HG02759 (cell line): ENCODE data around the gene RBM45.
"Not testable (repeated sequence)": the region's sequence is repeated elsewhere in the genome, so short reads cannot be mapped to it uniquely, and the experiment has no call there.

Source experiments
- ATAC-seq: cut with Tn5 transposase; IDR thresholded peaks from one replicate; pipeline ENCODE4 v1.9.1; 2021; ENCODE audit warnings: mild to moderate bottlenecking, moderate library complexity; ENCODE audit not compliant: unreplicated experiment

Gene RBM45, protein sequence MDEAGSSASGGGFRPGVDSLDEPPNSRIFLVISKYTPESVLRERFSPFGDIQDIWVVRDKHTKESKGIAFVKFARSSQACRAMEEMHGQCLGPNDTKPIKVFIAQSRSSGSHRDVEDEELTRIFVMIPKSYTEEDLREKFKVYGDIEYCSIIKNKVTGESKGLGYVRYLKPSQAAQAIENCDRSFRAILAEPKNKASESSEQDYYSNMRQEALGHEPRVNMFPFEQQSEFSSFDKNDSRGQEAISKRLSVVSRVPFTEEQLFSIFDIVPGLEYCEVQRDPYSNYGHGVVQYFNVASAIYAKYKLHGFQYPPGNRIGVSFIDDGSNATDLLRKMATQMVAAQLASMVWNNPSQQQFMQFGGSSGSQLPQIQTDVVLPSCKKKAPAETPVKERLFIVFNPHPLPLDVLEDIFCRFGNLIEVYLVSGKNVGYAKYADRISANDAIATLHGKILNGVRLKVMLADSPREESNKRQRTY

DNA sequence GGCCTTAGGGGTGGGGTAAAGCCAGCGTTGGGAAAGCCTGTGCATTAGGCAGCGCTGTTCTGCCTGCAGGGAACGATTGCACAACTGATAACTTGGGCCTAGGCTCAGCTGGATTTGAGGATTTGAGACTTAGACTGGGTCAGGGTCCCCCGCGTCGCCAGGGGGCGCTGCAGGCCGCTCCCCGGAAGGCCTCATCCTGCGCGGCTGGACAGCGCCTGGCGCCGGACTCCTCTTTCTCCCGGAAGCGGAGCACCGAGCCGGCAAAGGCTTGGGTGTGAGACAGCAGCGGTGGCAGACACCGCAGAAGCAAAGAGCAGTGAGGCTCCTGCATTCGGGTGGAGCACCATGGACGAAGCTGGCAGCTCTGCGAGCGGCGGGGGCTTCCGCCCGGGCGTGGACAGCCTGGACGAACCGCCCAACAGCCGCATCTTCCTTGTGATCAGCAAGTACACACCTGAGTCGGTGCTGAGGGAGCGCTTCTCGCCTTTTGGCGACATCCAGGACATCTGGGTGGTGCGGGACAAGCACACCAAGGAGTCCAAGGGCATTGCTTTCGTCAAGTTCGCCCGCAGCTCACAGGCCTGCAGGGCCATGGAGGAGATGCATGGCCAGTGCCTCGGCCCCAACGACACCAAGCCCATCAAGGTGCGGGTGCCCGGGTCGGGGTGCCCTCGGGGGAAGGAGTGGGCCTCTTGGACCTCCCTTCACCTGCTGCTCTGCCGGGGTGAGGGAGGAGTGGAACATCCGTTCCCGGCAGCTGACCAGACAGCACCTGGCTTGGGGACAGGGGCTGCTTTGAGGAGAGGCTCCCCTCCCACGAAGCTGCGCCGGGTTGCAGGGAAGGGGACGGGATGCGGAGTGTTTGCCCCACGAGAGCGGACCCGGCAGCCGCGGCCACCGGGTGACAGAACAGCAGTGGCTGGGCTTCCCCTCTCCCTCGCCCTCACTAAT, at the start of gene RBM45:
Gene RBM45 (plus strand): TSS at position 236 of the 951 bp plus-strand sequence. CDS start 110 bp downstream, at position 346.
- peak; percentile 93 for ATAC-seq

DNA sequence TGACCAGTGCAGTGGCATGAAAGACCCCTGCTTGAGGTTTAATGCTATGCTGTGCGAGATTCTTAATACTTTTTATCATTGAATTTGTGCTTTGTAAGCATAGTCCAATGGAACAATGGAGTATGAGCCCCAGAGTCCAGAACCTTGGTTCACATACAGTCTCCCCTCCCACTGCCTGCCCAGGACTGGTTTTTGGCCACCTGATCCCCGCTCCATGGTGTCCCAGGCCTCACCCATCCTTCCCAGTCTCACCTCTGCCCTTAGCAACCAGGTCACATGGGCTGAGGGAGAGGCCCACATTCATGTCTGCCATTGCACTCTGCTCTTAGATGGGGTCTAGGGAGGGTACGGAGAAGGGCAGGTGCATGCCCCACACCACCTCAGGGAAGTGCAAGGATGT, 45.9 kb upstream of the RBM45 start:
- no peak for ATAC-seq

DNA sequence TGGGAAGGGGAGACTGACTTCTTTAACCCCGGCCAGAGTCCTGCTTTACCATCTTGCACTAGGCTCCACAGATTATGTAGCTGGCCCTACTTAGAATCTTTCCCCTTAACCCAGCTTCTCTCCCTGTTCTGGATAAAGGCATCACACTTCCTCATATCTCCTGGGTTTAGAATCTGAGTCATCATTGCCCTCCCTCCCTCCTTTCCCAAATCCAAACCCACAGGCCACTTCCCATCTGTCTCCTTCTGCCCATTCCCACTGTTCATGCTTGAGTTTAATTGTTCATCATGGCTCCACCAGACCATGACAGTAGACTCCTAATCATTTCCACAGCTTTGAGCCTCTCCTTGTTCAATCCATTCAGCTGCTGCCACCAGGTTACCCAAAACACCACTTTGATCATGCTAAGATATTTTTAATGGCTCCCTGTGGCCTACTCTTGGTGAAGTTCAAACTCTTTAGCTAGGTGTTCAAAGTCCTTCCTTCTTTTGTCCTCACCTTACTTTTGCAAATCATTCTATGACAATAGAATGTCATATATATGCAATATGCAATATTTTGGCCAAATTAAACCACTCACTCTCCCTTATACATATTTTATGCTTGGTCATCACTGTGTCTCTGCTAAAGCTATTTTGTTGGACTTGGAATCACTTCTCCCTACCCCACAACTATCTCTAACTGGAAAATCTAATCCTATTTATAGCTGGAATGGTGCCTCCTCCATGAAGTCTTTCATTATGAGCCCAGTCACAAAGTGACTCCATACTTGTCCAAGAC, 45.2 kb upstream of the RBM45 start:
- ATAC-seq: no peak

DNA sequence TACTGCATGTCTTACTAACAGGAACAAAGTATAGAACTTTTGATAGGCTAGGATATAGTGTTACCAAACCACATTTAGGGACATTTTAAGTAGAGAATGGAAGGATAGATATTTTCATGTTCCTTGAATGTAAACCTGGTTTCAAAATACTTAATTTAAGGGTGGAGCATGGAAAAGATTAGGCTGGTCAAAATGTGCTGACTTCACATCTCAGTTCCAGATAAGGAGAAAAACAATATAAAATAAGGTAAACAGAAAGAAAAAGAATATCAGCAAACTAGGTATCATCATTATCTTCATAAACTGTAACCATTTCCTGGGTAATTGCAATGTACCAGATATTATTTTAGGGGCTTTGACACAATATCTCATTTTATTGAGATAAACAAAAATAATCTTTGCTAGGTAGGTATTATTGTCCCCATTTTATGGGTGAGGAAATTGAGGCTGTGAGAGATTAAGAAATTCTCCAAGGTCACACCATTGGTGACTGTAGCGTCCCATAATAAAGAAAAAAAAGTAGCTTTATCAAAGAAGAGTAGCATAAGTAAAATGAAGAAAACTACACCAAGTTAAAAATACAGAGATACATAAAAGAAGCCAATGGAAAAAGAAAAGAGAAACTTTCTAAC, 43.3 kb upstream of the RBM45 start:
- no peak for ATAC-seq

DNA sequence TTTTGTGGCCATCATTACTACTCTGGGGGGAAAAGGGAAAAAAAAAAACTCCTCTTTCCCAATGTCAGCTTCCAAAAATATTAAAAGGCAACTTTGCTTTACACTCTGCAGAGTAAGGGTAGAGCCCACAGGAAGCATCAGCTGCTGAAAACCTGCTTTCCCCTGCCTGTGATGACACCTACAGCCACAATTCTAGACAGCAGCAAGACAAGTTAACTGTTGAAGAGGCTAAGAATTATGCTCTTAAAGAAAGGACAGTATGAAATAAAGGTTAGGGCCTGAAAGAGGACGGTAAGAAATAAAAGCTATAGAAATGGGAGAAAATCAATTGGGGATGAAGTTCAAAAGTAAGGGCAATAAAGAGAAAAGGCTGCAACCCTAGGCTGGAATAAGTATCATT, 42.7 kb upstream of the RBM45 start:
- no peak for ATAC-seq

DNA sequence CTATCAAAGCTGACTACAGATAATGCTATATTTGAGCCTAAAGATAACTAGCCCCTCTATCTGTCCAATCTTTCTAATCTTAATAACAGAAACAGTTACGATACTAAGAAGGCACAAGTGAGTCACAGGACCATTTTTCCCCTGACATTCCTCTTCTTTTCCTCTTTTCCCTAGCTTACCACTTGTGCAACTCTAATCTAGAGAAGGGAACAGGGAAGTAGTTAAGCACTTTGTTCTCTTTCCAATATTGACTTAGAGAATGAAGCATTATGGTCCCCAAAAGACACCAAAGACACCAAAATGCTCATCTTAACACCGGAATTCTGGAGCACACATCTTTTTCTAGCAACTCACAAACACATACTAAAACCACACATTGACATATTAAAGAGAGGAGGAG, 41.4 kb upstream of the RBM45 start:
- ATAC-seq: no peak

DNA sequence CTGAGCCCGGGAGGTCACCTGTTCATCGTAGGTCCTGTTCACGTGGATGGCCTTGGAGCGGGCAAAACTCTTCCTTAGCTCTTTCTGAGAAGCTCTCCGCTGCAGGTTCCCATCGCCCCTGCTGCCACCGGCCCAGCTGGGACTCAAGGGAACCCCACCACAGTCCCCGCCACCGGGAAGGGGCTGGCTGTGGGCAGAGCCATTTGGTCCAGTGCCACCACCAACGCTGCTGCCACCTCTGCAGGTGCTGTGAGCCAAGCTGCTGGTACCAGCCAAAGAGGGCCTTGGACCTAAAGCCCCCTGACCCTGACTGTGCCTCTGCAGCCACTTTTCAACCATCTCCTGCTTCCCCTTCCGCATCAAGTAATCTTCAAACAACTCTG, 40.2 kb upstream of the RBM45 start:
- no peak for ATAC-seq

DNA sequence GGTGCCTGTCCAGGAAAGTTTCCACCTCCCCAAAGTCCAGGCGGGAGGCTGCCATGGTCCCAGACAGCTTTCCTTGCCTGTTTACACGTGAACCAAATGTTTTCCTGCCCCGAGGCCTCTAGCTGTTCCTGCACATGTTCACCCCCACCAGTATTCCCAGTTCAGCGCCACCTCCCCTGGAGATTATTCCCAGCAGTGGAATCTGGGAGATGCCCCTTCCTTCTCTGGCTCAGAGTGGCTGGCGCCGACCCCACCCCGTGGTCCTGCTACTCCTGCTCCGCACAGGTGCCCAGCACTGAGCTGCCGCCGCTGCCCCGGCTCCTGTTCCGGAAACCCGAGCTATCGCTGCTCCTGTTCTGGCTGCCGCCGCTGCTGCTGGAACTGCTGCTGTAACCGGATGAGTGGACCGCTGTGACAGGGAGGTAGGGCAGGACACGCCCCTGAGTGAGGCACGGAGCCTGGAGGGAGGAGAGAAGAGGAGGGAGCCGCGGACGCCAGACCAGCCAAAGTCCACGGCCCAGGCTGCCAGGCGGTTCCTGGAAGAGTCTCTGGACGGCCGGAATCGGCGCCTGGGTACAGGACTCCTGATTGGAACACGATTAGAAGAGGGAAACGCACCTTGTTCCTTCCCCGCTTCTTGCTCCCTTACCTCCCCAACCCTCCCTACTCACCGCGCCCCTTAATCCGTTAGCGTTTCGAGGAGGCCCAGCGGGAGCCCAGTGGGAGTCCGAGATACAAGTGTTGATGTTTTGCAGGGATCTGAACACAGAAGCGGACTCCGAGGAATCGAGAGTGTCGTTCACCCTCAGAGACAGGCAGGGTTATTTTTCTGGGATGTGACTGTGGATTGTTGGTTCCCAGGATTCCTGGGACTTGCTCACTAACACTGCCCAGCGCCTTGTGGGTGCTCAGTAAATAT, 39.6 kb upstream of the RBM45 start, which contains the start of gene PDE11A:
Gene PDE11A (minus strand): TSS at position 395 of the 919 bp plus-strand sequence. CDS start 340 bp downstream, at position 55.
- peak; percentile 69 for ATAC-seq

DNA sequence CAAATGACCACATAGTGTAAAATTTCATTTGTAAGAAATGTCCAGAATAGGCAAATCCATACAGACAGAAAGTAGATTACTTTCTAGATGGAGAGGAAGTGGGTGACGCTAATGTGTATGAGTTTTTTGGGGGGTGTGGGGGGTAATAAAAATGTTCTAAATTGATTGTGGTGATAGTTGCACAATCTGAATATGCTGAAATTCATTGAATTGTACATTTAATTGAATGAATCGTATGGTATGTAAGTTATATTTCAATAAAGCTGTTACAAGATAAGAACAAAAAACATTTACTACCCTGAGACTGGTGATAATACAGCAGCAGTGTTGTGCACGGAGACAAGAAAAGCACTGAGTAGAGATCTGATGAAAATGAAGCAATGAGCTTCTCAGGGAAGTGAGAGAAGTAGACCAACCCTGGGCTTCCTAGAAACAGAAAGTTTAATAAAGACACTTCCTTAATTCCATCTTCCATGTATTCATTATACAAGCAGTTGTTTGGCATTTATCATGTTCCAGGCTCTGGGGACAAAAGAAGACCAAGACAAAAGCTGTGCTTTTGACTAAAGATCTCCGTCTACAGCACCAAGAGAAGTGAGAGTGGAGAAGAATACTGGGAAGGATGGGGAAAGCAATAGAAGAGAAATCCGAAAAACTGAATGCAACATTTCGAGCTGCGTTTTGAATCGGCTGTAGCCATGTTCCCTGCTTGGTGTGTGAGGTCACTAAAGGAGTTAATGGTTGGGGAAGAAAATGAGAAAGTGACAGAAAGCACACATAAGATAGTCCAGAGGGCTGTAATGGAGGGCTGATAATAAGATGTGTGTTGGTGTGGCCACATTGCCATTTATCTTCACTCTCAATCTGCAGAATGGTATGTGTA, 37.9 kb upstream of the RBM45 start:
- no peak for ATAC-seq

DNA sequence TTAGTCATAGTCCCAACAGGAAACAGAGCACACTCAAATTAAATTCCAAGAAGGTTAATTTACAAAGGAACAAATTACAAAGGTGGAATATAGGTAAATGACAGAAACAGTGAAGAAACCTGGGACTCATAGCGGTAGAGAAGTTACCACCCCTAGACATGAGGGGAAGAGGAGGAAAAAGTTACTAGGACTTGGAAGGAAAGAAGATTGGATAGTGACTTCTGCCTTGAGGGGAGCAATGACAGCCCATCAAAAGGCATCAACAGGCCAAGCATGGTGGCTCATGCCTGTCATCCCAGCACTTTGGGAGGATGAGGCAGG, 37.3 kb upstream of the RBM45 start:
- no peak for ATAC-seq

DNA sequence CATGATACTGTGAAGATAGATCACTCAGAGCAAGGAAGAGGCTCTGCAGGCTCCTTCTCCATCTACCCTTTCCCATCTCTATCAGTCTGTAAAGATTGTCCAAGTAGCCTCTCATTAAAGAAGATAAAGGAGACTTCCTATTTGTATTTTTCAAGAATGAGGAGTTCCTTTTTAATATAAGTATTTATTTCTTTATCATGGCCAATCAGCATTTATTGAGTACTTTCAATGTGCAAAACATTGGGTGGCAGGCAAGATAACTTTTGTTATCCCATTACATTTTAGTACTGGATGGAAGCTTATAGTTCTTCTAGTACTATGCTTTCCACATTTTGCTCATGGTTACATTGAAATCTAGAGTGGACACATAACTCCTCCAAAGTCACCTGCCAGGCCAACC, 36.1 kb upstream of the RBM45 start:
- ATAC-seq: no peak

DNA sequence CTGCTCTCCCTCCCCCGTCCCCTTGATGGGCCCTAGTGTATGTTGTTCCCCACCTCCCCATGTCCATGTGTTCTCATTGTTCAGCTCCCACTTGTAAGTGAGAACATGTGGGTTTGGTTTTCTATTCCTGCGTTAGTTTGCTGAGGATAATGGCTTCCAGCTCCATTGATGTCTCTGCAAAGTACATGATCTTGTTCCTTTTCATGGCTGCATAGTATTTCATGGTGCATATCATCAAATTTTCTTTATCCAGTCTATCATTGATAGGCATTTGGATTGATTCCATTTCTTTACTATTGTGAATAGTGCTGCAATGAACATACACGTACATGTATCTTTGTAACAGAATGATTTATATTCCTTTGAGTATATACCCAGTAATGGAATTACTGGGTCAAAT, 33.0 kb upstream of the RBM45 start:
- not testable (repeated sequence) for ATAC-seq

DNA sequence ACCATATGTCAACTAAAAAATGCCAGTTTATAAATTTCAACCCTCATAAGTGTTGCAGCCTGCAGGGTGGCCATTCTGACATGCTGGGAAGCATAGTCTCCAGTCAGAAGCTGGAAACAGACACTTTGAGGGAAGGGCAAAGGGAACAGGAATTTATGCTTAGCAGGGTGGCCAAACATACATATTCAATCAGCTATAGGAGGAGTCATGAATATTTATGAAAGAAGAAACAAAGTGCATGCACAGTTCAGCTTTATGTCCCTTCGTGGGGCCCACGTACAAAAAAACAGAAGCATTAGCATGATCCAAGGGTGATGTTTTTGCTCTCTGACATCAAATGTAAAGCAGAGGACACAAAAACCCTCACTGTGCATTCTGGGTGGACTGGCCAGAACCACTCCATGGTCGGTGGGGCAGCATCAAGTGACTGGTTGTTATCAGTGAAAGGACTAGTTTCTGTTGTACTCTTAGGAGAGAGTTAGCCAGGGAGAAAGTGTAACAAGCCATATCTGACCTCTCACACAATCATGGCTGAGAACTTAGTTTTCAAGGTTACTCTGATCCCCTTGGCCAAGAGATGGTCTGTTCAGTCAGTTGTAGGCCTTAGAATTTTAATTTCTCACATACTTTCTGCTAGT, 29.7 kb upstream of the RBM45 start:
- ATAC-seq: no peak

DNA sequence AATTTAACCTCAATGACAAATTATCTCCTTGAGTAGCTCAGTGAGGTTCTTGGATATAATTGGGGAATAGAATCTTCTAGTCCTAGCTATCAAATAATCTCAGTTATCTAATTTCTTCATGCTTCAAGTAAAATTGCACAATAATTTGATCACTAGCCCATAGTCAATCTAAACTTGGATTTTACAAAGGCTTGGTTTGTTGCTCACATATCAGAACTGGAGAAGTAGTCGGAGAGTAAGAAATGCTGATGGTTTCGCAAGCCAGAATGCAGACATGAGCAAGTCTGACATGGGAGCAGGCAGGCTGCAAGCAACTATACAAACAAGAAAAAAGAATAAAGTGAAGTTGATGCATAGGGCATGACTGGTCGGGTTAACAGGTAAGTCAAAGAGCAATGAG, 28.0 kb upstream of the RBM45 start:
- no peak for ATAC-seq

DNA sequence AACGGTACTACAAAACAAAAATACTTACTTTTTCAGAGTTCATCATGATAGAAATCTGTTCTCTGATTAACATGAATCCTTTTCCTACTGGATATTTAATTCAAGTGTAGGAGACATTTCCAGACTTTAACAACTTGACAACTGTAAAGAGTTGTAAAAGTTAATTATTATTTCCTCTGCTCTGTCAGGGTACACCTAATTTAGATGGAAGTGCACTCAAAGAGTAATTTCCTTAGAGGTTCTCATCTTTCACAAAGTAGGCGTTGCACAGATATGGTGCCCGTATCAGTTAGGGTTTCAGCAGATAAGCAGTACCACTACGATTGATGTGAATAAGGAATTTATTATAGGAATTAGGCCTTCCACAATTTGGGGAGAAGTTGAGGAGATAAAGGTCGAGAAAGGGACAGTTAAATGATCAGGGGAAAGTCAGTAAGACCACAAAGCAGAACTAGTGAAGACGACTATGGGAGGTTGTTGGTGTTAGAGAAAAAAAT, 23.4 kb upstream of the RBM45 start:
- no peak for ATAC-seq

DNA sequence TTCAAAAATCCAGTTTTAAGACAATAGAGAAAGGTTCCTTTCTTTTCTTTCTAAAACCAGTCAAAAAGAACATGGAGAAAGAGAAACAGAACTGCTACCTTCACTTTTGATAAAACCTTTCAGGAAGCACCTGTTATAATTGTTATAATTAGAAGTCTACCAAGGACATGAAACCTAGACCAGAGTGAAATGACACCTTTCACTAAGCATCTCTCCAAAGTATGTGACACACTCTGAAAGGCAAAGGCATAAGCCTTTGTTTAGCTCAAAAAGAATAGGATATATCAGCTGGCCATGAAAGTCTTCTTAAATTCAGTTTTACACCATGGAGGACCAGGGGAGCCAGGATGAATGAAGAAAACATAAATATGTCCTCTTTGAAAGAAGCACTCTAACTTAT, 18.8 kb upstream of the RBM45 start:
- ATAC-seq: no peak

DNA sequence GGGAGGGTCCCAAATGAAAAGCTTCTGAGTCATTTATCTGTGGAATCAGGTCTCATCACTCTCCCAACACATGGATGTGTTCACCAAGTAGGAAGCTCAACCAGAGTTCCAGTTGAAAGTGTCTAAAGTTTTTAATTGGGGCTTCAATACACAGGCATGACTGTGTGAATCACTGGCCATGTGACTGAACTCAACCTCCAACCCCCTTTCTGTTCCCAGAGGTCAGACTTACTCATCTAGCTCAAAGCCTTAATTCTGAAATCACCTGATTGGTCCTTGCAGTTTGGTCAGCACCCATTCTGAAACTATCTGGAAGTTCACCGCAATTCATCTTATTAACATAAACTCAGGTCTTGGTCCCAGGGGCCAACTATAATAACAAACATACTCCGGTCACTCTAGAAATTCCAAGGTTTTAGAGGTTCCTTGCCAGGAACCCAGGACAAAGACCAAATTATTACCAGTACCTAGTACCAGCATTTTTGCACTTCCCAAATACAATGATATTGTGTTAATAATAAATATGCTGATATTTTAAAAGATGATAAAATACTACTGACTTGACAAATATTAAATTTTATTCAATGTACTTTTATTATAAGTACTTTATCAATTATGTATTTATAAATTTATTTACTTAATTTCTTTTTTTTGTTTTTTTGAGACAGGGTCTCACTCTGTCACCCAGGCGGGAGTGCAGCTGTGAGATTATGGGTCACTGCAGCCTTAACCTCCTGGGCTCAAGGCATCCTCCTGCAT, 10.7 kb upstream of the RBM45 start:
- no peak for ATAC-seq
